SU-DHL-6 (cell line): ENCODE data around the gene RNFT2.

ENCODE experiments used
- CTCF ChIP-seq: fragments of 200-600 bp; sonication (generic); IDR thresholded peaks from one replicate; pipeline ENCODE4 v1.5.1; 2017; ENCODE audit warnings: antibody characterized with exemption, mild to moderate bottlenecking, low read length, moderate library complexity; ENCODE audit not compliant: insufficient read depth, poor library complexity, severe bottlenecking
- EZH2phosphoT487 ChIP-seq: fragments of 200-600 bp; sonication (generic), shearing (Covaris generic); conservative IDR thresholded peaks from 2 replicates; pipeline ENCODE4 v1.6.1; 2018; ENCODE audit warnings: mild to moderate bottlenecking, antibody characterized with exemption, low read length, moderate library complexity, mixed read lengths

DNA sequence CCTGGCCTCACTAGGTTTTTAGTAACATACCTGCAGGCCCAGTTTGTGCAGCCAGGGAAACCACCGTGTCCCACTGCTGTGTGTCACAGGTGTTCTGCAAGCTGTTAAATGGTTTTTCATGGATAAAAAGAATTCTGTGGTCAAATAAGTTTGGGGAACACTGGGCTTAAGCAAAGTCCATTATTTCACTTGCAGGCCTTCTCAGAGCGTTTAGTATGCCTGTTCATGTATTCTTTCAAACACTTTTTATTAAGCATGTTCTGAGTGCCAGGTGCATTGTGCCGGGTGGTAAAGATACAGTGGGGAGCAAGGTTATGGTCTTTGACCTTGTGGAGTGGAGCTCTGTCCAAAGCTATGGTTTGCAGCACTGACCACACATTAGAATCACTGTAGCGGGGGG is 7.4 kb downstream of the RNFT2 start:
- TF ChIP-seq CTCF (no peak), EZH2phosphoT487 (no peak)
